MCF 10A (cell line): ENCODE results near the gene TSPAN2. TPM values are rescaled to one million over a fixed set of nuclear protein-coding genes. Genes with fewer than 3 reads are reported as not detected.

Source experiments
- BruUV-seq: library from RNA; stranded (reverse); fragments of 400-500 nt; replicated peaks from 2 replicates; lab custom pipeline; 2021; lab: Mats Ljungman, UMichigan
- CTCF ChIA-PET: fragments of 300-600 bp; sonication (Branson Sonifier 250); formaldehyde crosslinking; extraction: SDS; loops from one replicate; lab custom pipeline; 2021; ENCODE audit warnings: antibody characterized with exemption, inconsistent platforms; lab: Yijun Ruan, JAX
- POLR2A ChIA-PET: fragments of 300-600, 350-650 bp; sonication (Branson Sonifier 250); formaldehyde crosslinking; extraction: SDS; loops from one replicate; lab custom pipeline; 2020; ENCODE audit warnings: antibody characterized with exemption, inconsistent platforms; lab: Yijun Ruan, JAX
- DNase-seq: peaks from one replicate; pipeline ENCODE4 v3.0.0-alpha.2; 2018; ENCODE audit not compliant: unreplicated experiment
- H3K27ac Mint-ChIP-seq: one replicate; pipeline ENCODE4 v1.8.0; 2022; ENCODE audit warnings: mild to moderate bottlenecking, low read depth, mixed read lengths; ENCODE audit not compliant: unreplicated experiment
- H3K27me3 Mint-ChIP-seq: one replicate; pipeline ENCODE4 v1.8.0; 2022; ENCODE audit warnings: mixed read lengths; ENCODE audit not compliant: insufficient read depth, unreplicated experiment
- H3K36me3 Mint-ChIP-seq: one replicate; pipeline ENCODE4 v1.8.0; 2022; ENCODE audit warnings: mild to moderate bottlenecking, moderate library complexity, mixed read lengths; ENCODE audit not compliant: insufficient read depth, unreplicated experiment
- H3K4me1 Mint-ChIP-seq: one replicate; pipeline ENCODE4 v1.8.0; 2022; ENCODE audit warnings: mixed read lengths; ENCODE audit not compliant: insufficient read depth, unreplicated experiment
- H3K4me3 Mint-ChIP-seq: one replicate; pipeline ENCODE4 v1.8.0; 2022; ENCODE audit warnings: mild to moderate bottlenecking, moderate library complexity, mixed read lengths; ENCODE audit not compliant: unreplicated experiment
- H3K9me3 Mint-ChIP-seq: one replicate; pipeline ENCODE4 v1.8.0; 2022; ENCODE audit warnings: mixed read lengths; ENCODE audit not compliant: unreplicated experiment
- CTCF ChIP-seq: fragments of 200-600 bp; IDR thresholded peaks from one replicate; pipeline ENCODE4 v1.8.0; 2022; ENCODE audit warnings: antibody characterized with exemption, mild to moderate bottlenecking; ENCODE audit not compliant: unreplicated experiment
- intact Hi-C: fragments of 100-400 bp; cut with micrococcal nuclease; formaldehyde crosslinking; loops from 2 replicates; pipeline ENCODE4 v1.14.1; 2022
- total RNA-seq: library from RNA; stranded (reverse); gene quantifications from 2 replicates; pipeline ENCODE4 v1.2.3, GENCODE V29; 2022

The TSPAN2 gene
- total RNA-seq, 1 experiment from 2014 or later = 0.42 TPM

- Mint-ChIP-seq H3K9me3 (no peaks in the 10 kb centered on the region), H3K27ac (no peak overlapping the region), H3K36me3 (peaks cover 5% of the 10 kb centered on the region), H3K4me1 (no peaks in the 10 kb centered on the region), H3K4me3 (peak overlapping the region; percentile 50), H3K27me3 (peaks cover 17% of the 10 kb centered on the region)
- BruUV-seq = no TSS peak
- no peak for TF ChIP-seq CTCF
- ChIA-PET POLR2A (interaction anchor here (1.2 kb wide), 1 partner anchor 10 kb away, joined by 3 read pairs; no protein-coding TSS in a partner anchor), CTCF (interaction anchor here (0.6 to 2.2 kb wide), 4 partner anchors 8 to 111 kb away, joined by 3 to 7 read pairs (median 4); no protein-coding TSS in a partner anchor)
- intact Hi-C loops = no loop called here
- DNase-seq = no peak
Measured at GRCh38 chr1:115088871-115089419, 358 bp downstream of the TSPAN2 start.

GRCh38 chr1:115088115-115088778 is 1.1 kb downstream of the TSPAN2 start:
- H3K4me1 Mint-ChIP-seq = no peaks in the 10 kb centered on the region
- no TSS peak for BruUV-seq
- H3K4me3 Mint-ChIP-seq = peak overlapping the region; percentile 50
- H3K9me3 Mint-ChIP-seq = no peaks in the 10 kb centered on the region
- CTCF ChIA-PET = interaction anchor here (0.5 to 1.1 kb wide), 4 partner anchors 8 to 553 kb away, joined by 3 to 4 read pairs (median 3); partner anchors contain the start of gene VANGL1
- POLR2A ChIA-PET = interaction anchor here (1.2 kb wide), 1 partner anchor 11 kb away, joined by 3 read pairs; no protein-coding TSS in a partner anchor
- intact Hi-C loops = no loop called here
- peaks cover 5% of the 10 kb centered on the region for H3K36me3 Mint-ChIP-seq
- TF ChIP-seq CTCF = no peak
- H3K27ac Mint-ChIP-seq = no peak overlapping the region
- peaks cover 17% of the 10 kb centered on the region for H3K27me3 Mint-ChIP-seq
- no peak for DNase-seq

GRCh38 chr1:115086176-115086830 is 3.0 kb downstream of the TSPAN2 start:
- Mint-ChIP-seq H3K36me3 (peaks cover 5% of the 10 kb centered on the region), H3K27ac (no peak overlapping the region), H3K4me3 (no peak overlapping the region), H3K27me3 (peaks cover 17% of the 10 kb centered on the region), H3K9me3 (no peaks in the 10 kb centered on the region), H3K4me1 (no peaks in the 10 kb centered on the region)
- ChIA-PET POLR2A (interaction anchor here (0.9 kb wide), 1 partner anchor 19 kb away, joined by 3 read pairs; no protein-coding TSS in a partner anchor), CTCF (interaction anchor here (1.8 to 2.3 kb wide), 2 partner anchors 25 to 27 kb away, joined by 5 to 8 read pairs; no protein-coding TSS in a partner anchor)
- TF ChIP-seq CTCF = no peak
- no peak for DNase-seq
- intact Hi-C loops = no loop called here
- BruUV-seq = no TSS peak
